Parathyroid adenoma (tissue), 2 donors: ENCODE measurements around the gene IMPA2.

Source experiments
- H2AFZ ChIP-seq: fragments of 300-600 bp; sonication (generic); one replicate; pipeline ENCODE4 v1.7.0; 2017; ENCODE audit warnings: antibody characterized with exemption, mild to moderate bottlenecking
- H3K27ac ChIP-seq: fragments of 300-600 bp; sonication (generic); one replicate; pipeline ENCODE4 v1.7.0; 2017
- H3K27me3 ChIP-seq: fragments of 300-600 bp; sonication (generic); one replicate; pipeline ENCODE4 v1.7.0; 2017; ENCODE audit warnings: low read length; ENCODE audit not compliant: control insufficient read depth, insufficient read depth
- H3K36me3 ChIP-seq: fragments of 300-600 bp; sonication (generic); one replicate; pipeline ENCODE4 v1.7.0; 2017; ENCODE audit warnings: low read length; ENCODE audit not compliant: control insufficient read depth, insufficient read depth
- H3K4me1 ChIP-seq: fragments of 300-600 bp; sonication (generic); one replicate; pipeline ENCODE4 v1.7.0; 2017; ENCODE audit warnings: control low read depth
- H3K4me2 ChIP-seq: fragments of 300-600 bp; sonication (generic); one replicate; pipeline ENCODE4 v1.7.0; 2017; ENCODE audit warnings: low read length
- H3K4me3 ChIP-seq: fragments of 300-600 bp; sonication (generic); one replicate; pipeline ENCODE4 v1.7.0; 2017; ENCODE audit warnings: low read depth, low read length
- H3K79me2 ChIP-seq: fragments of 300-600 bp; sonication (generic); one replicate; pipeline ENCODE4 v1.7.0; 2017; ENCODE audit warnings: control low read depth
- H3K9ac ChIP-seq: fragments of 300-600 bp; sonication (generic); one replicate; pipeline ENCODE4 v1.7.0; 2017; ENCODE audit warnings: mild to moderate bottlenecking
- H3K9me3 ChIP-seq: fragments of 300-600 bp; sonication (generic); one replicate; pipeline ENCODE4 v1.7.0; 2017; ENCODE audit warnings: low read length; ENCODE audit not compliant: control insufficient read depth
- CTCF ChIP-seq: fragments of 300-600 bp; sonication (generic); IDR thresholded peaks from one replicate; pipeline ENCODE4 v1.7.0; 2017; ENCODE audit warnings: antibody characterized with exemption, mild to moderate bottlenecking
- donor health status: primary hyperparathyroidism.

IMPA2 gene

GRCh38 chr18:11948852-11949523, 32.3 kb upstream of the IMPA2 start:
- TF ChIP-seq CTCF, result no peak
- Histone ChIP-seq H3K4me3 (no peak overlapping the region), H3K79me2 (no peaks in the 10 kb centered on the region), H3K4me1 (peaks cover 20% of the 10 kb centered on the region), H3K27me3 (no peaks in the 10 kb centered on the region), H2AFZ (peak overlapping the region; percentile 57), H3K4me2 (no peak overlapping the region), H3K27ac (no peak overlapping the region), H3K9me3 (no peaks in the 10 kb centered on the region), H3K9ac (no peak overlapping the region), H3K36me3 (no peaks in the 10 kb centered on the region)

GRCh38 chr18:11950824-11951223, 30.5 kb upstream of the IMPA2 start:
- Histone ChIP-seq H3K9ac (no peak overlapping the region), H3K36me3 (no peaks in the 10 kb centered on the region), H3K4me2 (no peak overlapping the region), H3K79me2 (no peaks in the 10 kb centered on the region), H2AFZ (no peak overlapping the region), H3K9me3 (no peaks in the 10 kb centered on the region), H3K27ac (no peak overlapping the region), H3K4me1 (peaks cover 20% of the 10 kb centered on the region), H3K4me3 (no peak overlapping the region), H3K27me3 (no peaks in the 10 kb centered on the region)
- TF ChIP-seq CTCF, result no peak

GRCh38 chr18:11951390-11951851, 29.9 kb upstream of the IMPA2 start:
- no peak for TF ChIP-seq CTCF
- peaks cover 16% of the 10 kb centered on the region for H3K4me1 ChIP-seq
- H2AFZ ChIP-seq, result peak overlapping the region; percentile 75
- no peak overlapping the region for H3K4me2 ChIP-seq
- no peaks in the 10 kb centered on the region for H3K79me2 ChIP-seq
- H3K27ac ChIP-seq, result no peak overlapping the region
- no peaks in the 10 kb centered on the region for H3K36me3 ChIP-seq
- H3K27me3 ChIP-seq, result no peaks in the 10 kb centered on the region
- no peak overlapping the region for H3K9ac ChIP-seq
- no peaks in the 10 kb centered on the region for H3K9me3 ChIP-seq
- no peak overlapping the region for H3K4me3 ChIP-seq

GRCh38 chr18:11953113-11953512, 28.2 kb upstream of the IMPA2 start:
- Histone ChIP-seq H3K4me1 (peaks cover 8% of the 10 kb centered on the region), H3K27ac (no peak overlapping the region)

More at GRCh38 chr18:11953113-11953512, 28.2 kb upstream of the IMPA2 start:
- H3K9ac ChIP-seq, result no peak overlapping the region
- H3K9me3 ChIP-seq, result no peaks in the 10 kb centered on the region
- no peak overlapping the region for H3K4me3 ChIP-seq
- no peak overlapping the region for H3K4me2 ChIP-seq
- H2AFZ ChIP-seq, result no peak overlapping the region
- H3K36me3 ChIP-seq, result no peaks in the 10 kb centered on the region
- H3K27me3 ChIP-seq, result no peaks in the 10 kb centered on the region
- no peak for TF ChIP-seq CTCF
- H3K79me2 ChIP-seq, result no peaks in the 10 kb centered on the region
